ENCODE data around the gene LRRC56. TPM values are rescaled to one million over a fixed set of nuclear protein-coding genes. Genes with fewer than 3 reads are reported as not detected.
A peak's percentile ranks its signal among the peaks of the same experiment; 100 is the strongest.

LRRC56 gene
- polyA plus RNA-seq, 1 experiment, result 0.86 TPM

GRCh38 chr11:574632-575312, 37.4 kb downstream of the LRRC56 start:
- Histone ChIP-seq H3K27me3 (ENCODE audit: control insufficient read depth, insufficient read depth, low read length) (peaks cover 8% of the 10 kb centered on the region), H3K27ac (ENCODE audit: low read depth, low read length) (no peak overlapping the region), H3K9me3 (ENCODE audit: control insufficient read depth, insufficient read depth, low read length) (no peaks in the 10 kb centered on the region; the same call in 1 of the 2 replicates), H3K4me3 (ENCODE audit: low read depth, low read length) (peak overlapping the region; percentile 66)
- TF ChIP-seq, protein P1, sequence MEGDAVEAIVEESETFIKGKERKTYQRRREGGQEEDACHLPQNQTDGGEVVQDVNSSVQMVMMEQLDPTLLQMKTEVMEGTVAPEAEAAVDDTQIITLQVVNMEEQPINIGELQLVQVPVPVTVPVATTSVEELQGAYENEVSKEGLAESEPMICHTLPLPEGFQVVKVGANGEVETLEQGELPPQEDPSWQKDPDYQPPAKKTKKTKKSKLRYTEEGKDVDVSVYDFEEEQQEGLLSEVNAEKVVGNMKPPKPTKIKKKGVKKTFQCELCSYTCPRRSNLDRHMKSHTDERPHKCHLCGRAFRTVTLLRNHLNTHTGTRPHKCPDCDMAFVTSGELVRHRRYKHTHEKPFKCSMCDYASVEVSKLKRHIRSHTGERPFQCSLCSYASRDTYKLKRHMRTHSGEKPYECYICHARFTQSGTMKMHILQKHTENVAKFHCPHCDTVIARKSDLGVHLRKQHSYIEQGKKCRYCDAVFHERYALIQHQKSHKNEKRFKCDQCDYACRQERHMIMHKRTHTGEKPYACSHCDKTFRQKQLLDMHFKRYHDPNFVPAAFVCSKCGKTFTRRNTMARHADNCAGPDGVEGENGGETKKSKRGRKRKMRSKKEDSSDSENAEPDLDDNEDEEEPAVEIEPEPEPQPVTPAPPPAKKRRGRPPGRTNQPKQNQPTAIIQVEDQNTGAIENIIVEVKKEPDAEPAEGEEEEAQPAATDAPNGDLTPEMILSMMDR (IDR thresholded peaks at IDR 0.05; ENCODE audit: low read depth, low read length), result no peak
- POLR2A ChIA-PET, result interaction anchor here (1.0 to 1.4 kb wide), 2 partner anchors 38 to 121 kb away, joined by 3 to 4 read pairs; partner anchors contain the start of gene TMEM80
- DNase-seq (ENCODE audit: low read depth, low spot score), result no peak
- CTCF ChIA-PET, result no interaction called here

DNA sequence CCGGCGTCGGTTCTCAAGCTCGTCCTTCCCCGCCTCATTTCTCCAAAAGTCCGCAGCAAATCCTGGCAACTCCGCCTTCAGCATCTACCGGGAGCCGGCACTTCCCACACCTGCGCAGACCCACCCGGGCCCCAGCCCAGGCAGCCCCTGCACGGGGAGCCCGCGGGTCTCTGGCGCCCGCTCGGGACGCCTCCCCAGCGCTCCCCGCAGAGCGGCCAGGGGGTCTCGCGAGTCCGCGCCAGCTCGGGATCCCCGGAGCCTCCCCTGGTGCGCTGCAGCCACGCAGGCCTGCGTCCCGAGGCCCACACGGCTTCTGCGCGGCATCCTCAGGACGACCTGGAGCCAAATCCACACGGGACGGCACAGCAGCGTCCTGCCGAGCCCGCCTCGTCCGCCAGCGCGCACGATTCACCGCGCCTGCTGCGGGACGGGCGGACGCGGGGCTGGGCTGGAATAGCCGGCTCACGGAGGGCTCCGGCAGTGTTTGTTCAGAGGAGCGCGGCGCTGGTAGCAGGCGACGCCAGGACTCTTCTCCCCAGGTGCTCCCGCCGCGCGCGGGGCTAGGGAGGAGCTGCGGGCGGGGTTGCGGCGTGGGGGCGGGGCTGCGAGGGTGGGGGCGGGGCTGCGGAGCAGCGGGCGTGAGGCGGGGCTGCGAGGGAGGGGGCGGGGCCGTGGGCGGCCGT, 38.1 kb downstream of the LRRC56 start:
- Histone ChIP-seq H3K27me3 (ENCODE audit: control insufficient read depth, insufficient read depth, low read length) (peaks cover 8% of the 10 kb centered on the region), H3K9me3 (ENCODE audit: control insufficient read depth, insufficient read depth, low read length) (no peaks in the 10 kb centered on the region; the same call in 1 of the 2 replicates), H3K4me3 (ENCODE audit: low read depth, low read length) (peak overlapping the region; percentile 66), H3K27ac (ENCODE audit: low read depth, low read length) (no peak overlapping the region)
- DNase-seq (ENCODE audit: low read depth, low spot score), result no peak
- ChIA-PET CTCF (no interaction called here), POLR2A (interaction anchor here (0.6 to 1.4 kb wide), 9 partner anchors 8 to 220 kb away, joined by 3 to 13 read pairs (median 3); partner anchors contain the start of genes HRAS, RNH1 and TMEM80)
- TF ChIP-seq, protein P1 (IDR thresholded peaks at IDR 0.05; ENCODE audit: low read depth, low read length), result no peak

DNA sequence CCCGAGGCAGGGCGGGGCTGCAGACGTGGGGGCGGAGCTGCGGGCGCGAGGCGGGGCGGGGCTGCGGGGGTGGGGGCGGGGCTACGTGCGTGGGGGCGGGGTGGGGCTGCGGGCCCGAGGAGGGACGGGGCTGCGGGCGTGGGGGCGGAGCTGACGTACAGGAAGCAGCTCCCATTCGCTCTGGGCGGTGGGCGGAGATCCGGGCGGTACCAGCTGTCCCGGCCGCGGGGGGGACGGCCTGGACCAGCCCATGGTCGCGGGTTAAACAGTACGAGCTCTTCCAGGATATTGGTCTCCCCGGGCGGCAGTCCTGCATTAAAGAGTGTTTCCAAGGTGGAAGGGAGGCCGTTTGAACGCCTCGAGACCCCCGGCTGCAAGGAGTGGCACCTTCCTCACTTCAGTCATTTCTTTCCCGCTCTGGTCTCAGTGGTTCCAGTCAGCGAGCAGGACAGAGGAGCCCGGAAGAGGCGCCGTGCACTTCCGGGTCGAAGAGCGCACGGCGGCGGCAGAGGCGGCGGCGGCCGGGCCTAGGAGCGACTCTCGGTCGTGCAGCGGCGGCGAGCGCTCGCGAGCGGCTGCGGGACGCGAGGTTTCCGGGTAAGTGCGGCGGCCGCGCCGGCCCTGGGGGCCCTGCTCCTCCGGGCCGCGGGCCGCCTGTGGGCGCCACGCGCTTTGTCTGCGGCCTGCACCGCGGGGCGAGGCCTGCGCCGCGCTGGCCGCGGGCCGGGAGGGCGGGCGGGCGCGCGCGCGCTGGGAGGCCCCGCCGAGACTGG, 38.9 kb downstream of the LRRC56 start, which contains the start of gene PHRF1:
Gene PHRF1, plus strand, starts transcription at position 475 of the 773 bp plus-strand sequence. CDS start 5,043 bp downstream, outside the sequence.
- TF ChIP-seq, protein P1 (IDR thresholded peaks at IDR 0.05; ENCODE audit: low read depth, low read length), result no peak
- H3K4me3 ChIP-seq (ENCODE audit: low read depth, low read length), result peak within 1 kb of the TSS; percentile 91
- POLR2A ChIA-PET, result interaction anchor here (0.6 to 1.4 kb wide), 9 partner anchors 9 to 219 kb away, joined by 3 to 13 read pairs (median 3); partner anchors contain the start of genes HRAS, RNH1 and TMEM80
- H3K27me3 ChIP-seq (ENCODE audit: control insufficient read depth, insufficient read depth, low read length), result peaks cover 8% of the 10 kb centered on the region
- peak; percentile 87 for DNase-seq (ENCODE audit: low read depth, low spot score)
- peak within 1 kb of the TSS; percentile 94 for H3K27ac ChIP-seq (ENCODE audit: low read depth, low read length)
- CTCF ChIA-PET, result interaction anchor here (0.8 kb wide), 1 partner anchor 147 kb away, joined by 4 read pairs; no protein-coding TSS in a partner anchor
- H3K9me3 ChIP-seq (ENCODE audit: control insufficient read depth, insufficient read depth, low read length), result no peaks in the 10 kb centered on the region; the same call in 1 of the 2 replicates

- ChIA-PET POLR2A (interaction anchor here (1.1 to 1.6 kb wide), 2 partner anchors 8 to 10 kb away, joined by 3 read pairs; no protein-coding TSS in a partner anchor), CTCF (interaction anchor here (0.8 kb wide), 1 partner anchor 147 kb away, joined by 4 read pairs; no protein-coding TSS in a partner anchor)
- Histone ChIP-seq H3K27ac (ENCODE audit: low read depth, low read length) (no peak overlapping the region), H3K4me3 (ENCODE audit: low read depth, low read length) (peak overlapping the region; percentile 91), H3K9me3 (ENCODE audit: control insufficient read depth, insufficient read depth, low read length) (no peaks in the 10 kb centered on the region; the same call in 1 of the 2 replicates), H3K27me3 (ENCODE audit: control insufficient read depth, insufficient read depth, low read length) (peaks cover 8% of the 10 kb centered on the region)
- DNase-seq (ENCODE audit: low read depth, low spot score), result no peak
- TF ChIP-seq, protein P1 (IDR thresholded peaks at IDR 0.05; ENCODE audit: low read depth, low read length), result no peak
These were observed 39.7 kb downstream of the LRRC56 start for GRCh38 chr11:576811-577610.
